Keratinocyte (primary cell): ENCODE results near the gene TUBGCP6. TPM values are rescaled to one million over a fixed set of nuclear protein-coding genes. Genes with fewer than 3 reads are reported as not detected.

ENCODE experiments used
- DNase-seq: peaks from one replicate; pipeline ENCODE4 v3.0.0-alpha.2; 2011; ENCODE audit warnings: low read depth, missing footprints, low spot score
- FAIRE-seq: peaks from 2 replicates; lab custom pipeline; 2011; peaks lifted over from hg19 to GRCh38; lab: Jason Lieb, UNC
- H2AFZ ChIP-seq: 2 replicates; pipeline ENCODE4 v1.6.0; 2012; ENCODE audit warnings: low read length, control low read depth, inconsistent platforms; ENCODE audit not compliant: control insufficient read depth
- H3K27ac ChIP-seq: 2 replicates; pipeline ENCODE4 v1.5.1; 2011; ENCODE audit warnings: low read length; ENCODE audit not compliant: control insufficient read depth, insufficient read depth
- H3K27me3 ChIP-seq: 3 replicates; pipeline ENCODE4 v1.6.0; 2011; ENCODE audit warnings: low read length; ENCODE audit not compliant: control insufficient read depth, insufficient read depth; ENCODE audit errors: extremely low read depth
- H3K36me3 ChIP-seq, 2 experiments: 2 replicates in 1 of 2; 3 replicates in 1 of 2; pipeline ENCODE4 v1.5.1; 2011; ENCODE audit warnings: low read length in 2 of 2, mild to moderate bottlenecking in 1 of 2; ENCODE audit not compliant: control insufficient read depth in 2 of 2, insufficient read depth in 2 of 2; ENCODE audit errors: extremely low read depth in 1 of 2
- H3K4me1 ChIP-seq: 3 replicates; pipeline ENCODE4 v1.5.1; 2011; ENCODE audit warnings: low read length; ENCODE audit not compliant: control insufficient read depth, insufficient read depth; ENCODE audit errors: extremely low read depth
- H3K4me2 ChIP-seq: 3 replicates; pipeline ENCODE4 v1.6.0; 2011; ENCODE audit warnings: low read depth, low read length; ENCODE audit not compliant: control insufficient read depth, insufficient read depth; ENCODE audit errors: extremely low read depth
- H3K4me3 ChIP-seq, 3 experiments: fragments of 200-600 bp in 1 of 3; sonication (generic) in 1 of 3; 2 replicates in 2 of 3; 3 replicates in 1 of 3; pipeline ENCODE4 v1.5.1; 2011 to 2016; ENCODE audit warnings: low read length in 3 of 3, mild to moderate bottlenecking in 3 of 3, control low read depth in 2 of 3, inconsistent platforms in 1 of 3, low read depth in 1 of 3, mixed read lengths in 1 of 3, mixed run types in 1 of 3, moderate library complexity in 1 of 3; ENCODE audit not compliant: control insufficient read depth in 2 of 3, insufficient read depth in 2 of 3; ENCODE audit errors: extremely low read depth in 1 of 3
- H3K79me2 ChIP-seq: 2 replicates; pipeline ENCODE4 v1.6.0; 2012; ENCODE audit warnings: low read length; ENCODE audit not compliant: control insufficient read depth, insufficient read depth
- H3K9ac ChIP-seq: 3 replicates; pipeline ENCODE4 v1.6.0; 2011; ENCODE audit warnings: low read length; ENCODE audit not compliant: control insufficient read depth, insufficient read depth; ENCODE audit errors: extremely low read depth
- H3K9me1 ChIP-seq: 3 replicates; pipeline ENCODE4 v1.6.0; 2011; ENCODE audit warnings: low read length; ENCODE audit not compliant: control insufficient read depth, insufficient read depth; ENCODE audit errors: extremely low read depth
- H3K9me3 ChIP-seq: 2 replicates; pipeline ENCODE4 v1.5.1; 2012; ENCODE audit warnings: low read depth, low read length; ENCODE audit not compliant: control insufficient read depth
- H4K20me1 ChIP-seq: 3 replicates; pipeline ENCODE4 v1.6.0; 2011; ENCODE audit warnings: low read length; ENCODE audit not compliant: control insufficient read depth, insufficient read depth; ENCODE audit errors: extremely low read depth
- CTCF ChIP-seq, 3 experiments: IDR thresholded peaks in 1 of 3; conservative IDR thresholded peaks in 1 of 3; optimal IDR thresholded peaks in 1 of 3; 2 replicates in 2 of 3; 3 replicates in 1 of 3; pipeline versions ENCODE3 to v1.5.1; 2011; ENCODE audit warnings: low read length in 3 of 3, mild to moderate bottlenecking in 3 of 3, moderate library complexity in 2 of 3, control low read depth in 1 of 3, inconsistent platforms in 1 of 3; ENCODE audit not compliant: insufficient read depth in 2 of 3; ENCODE audit errors: extremely low read depth in 1 of 3
- EZH2 ChIP-seq: IDR thresholded peaks from one replicate; pipeline ENCODE4 v1.6.1; 2012; ENCODE audit warnings: inconsistent platforms, mild to moderate bottlenecking, low read length, moderate library complexity
- dilution Hi-C: fragments of 300-500 bp; cut with MboI; formaldehyde crosslinking; loops from one replicate; pipeline ENCODE4 v1.7.0; 2020; ENCODE audit warnings: low sequenced_read_pairs; ENCODE audit not compliant: extremely low pct_ligation_motif_present
- polyA plus RNA-seq, 5 experiments: library from polyadenylated mRNA; depleted of rRNA in 3 of 5; stranded (reverse) in 3 of 5; stranded (forward) in 1 of 5; unstranded in 1 of 5; fragments of >200 nt; gene quantifications; 1 replicate in 1 of 5; 2 replicates in 3 of 5; 3 replicates in 1 of 5; pipeline versions ENCODE4 v1.2.1 to v1.2.3, GENCODE V29; 2011 to 2012; ENCODE audit warnings: missing spikeins in 2 of 5, low read depth in 1 of 5, low replicate concordance in 1 of 5

TUBGCP6 gene
- polyA plus RNA-seq, 1 donor (not counting 4 experiments of a cell fraction or from before 2014, with no cell fraction given) = 10.1 TPM

GRCh38 chr22:50228366-50228765 is 16.5 kb downstream of the TUBGCP6 start:
- Histone ChIP-seq H3K36me3 (peaks cover 3 to 20% of the 10 kb centered on the region in 2 experiments), H4K20me1 (no peaks in the 10 kb centered on the region), H3K9me3 (no peaks in the 10 kb centered on the region), H3K27ac (no peak overlapping the region), H3K4me3 (no peak overlapping the region), H2AFZ (no peak overlapping the region), H3K79me2 (no peaks in the 10 kb centered on the region), H3K27me3 (no peaks in the 10 kb centered on the region), H3K4me1 (no peaks in the 10 kb centered on the region), H3K9ac (no peak overlapping the region), H3K4me2 (no peak overlapping the region), H3K9me1 (no peaks in the 10 kb centered on the region)
- DNase-seq = no peak
- dilution Hi-C loops = no loop called here
- TF ChIP-seq EZH2 = no peak
- TF ChIP-seq CTCF (optimal IDR thresholded peaks at IDR 0.05 in 1 of 3, IDR thresholded peaks at IDR 0.05 in 1 of 3, conservative IDR thresholded peaks at IDR 0.05 in 1 of 3; ENCODE audit: extremely low read depth in 1 of 3, insufficient read depth in 2 of 3, low read length in 3 of 3) = no peak
- no peak for FAIRE-seq

- no peaks in the 10 kb centered on the region for H3K27me3 ChIP-seq
Measured at GRCh38 chr22:50227579-50228215, 17.1 kb downstream of the TUBGCP6 start.

More at GRCh38 chr22:50227579-50228215, 17.1 kb downstream of the TUBGCP6 start:
- Histone ChIP-seq H3K9me3 (no peaks in the 10 kb centered on the region), H3K4me3 (no peak overlapping the region), H3K27ac (no peak overlapping the region), H3K36me3 (peaks cover 6 to 24% of the 10 kb centered on the region in 2 experiments), H3K9ac (no peak overlapping the region), H3K9me1 (no peaks in the 10 kb centered on the region), H3K4me1 (no peaks in the 10 kb centered on the region), H2AFZ (no peak overlapping the region), H4K20me1 (no peaks in the 10 kb centered on the region), H3K79me2 (no peaks in the 10 kb centered on the region), H3K4me2 (no peak overlapping the region)
- dilution Hi-C loops = no loop called here
- DNase-seq (no peak), FAIRE-seq (no peak)
- no peak for TF ChIP-seq CTCF (optimal IDR thresholded peaks at IDR 0.05 in 1 of 3, IDR thresholded peaks at IDR 0.05 in 1 of 3, conservative IDR thresholded peaks at IDR 0.05 in 1 of 3; ENCODE audit: extremely low read depth in 1 of 3, insufficient read depth in 2 of 3, low read length in 3 of 3)
- TF ChIP-seq EZH2 = no peak
